RPMI7951 (cell line): ENCODE results near the gene SRXN1. TPM values are rescaled to one million over a fixed set of nuclear protein-coding genes. Genes with fewer than 3 reads are reported as not detected.

Source experiments
- DNase-seq: peaks from one replicate; pipeline ENCODE4 v3.0.0-alpha.2; 2012; ENCODE audit warnings: low read depth
- total RNA-seq: library from RNA; depleted of rRNA; stranded (reverse); fragments of >200 nt; shearing (Covaris generic); gene quantifications from 2 replicates; pipeline ENCODE4 v1.2.3, GENCODE V29; 2014; rRNA removed

The SRXN1 gene
- total RNA-seq, 1 experiment from 2014 or later = 70.9 TPM

DNA sequence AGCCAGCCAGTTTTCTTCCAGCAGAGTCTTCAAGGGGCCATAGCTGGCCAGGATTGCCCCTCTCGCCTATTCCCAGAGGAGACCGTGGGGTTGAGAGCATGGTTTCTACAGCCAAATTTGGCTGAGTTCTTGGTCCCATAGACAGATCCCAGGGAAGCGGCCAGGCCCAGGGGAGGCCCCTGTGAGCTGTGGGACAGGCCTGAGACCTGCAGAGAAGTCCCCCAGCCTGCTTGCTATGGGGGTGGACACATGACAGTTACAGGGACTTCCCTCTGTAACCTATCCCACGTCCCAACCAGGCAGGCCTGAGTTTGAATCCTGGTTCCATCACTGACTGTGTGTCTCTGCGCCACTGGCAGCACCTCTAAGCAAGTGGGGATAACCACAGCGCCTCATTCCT lies 45.5 kb downstream of the SRXN1 start:
- DNase-seq = no peak

DNA sequence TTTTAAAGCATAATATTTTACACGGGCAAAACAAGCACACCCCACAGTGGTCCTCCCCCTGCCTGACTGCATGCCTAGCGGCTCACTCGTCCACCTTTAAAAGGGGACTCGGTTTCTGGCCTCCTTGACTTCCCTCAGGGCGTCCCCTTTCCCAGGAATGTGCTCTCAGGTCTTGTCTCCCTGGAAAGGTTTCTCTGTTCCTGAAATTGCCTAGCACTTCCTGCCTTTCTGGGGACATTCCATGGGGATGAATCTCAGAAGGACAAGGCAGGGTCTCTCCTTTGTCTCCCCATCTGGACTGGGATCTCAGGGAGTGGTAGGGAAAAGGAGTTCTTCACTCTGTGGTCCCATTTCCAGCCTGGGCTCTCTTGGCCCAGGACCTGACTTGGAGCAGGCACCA lies 47.8 kb downstream of the SRXN1 start:
- peak; percentile 9 for DNase-seq

DNA sequence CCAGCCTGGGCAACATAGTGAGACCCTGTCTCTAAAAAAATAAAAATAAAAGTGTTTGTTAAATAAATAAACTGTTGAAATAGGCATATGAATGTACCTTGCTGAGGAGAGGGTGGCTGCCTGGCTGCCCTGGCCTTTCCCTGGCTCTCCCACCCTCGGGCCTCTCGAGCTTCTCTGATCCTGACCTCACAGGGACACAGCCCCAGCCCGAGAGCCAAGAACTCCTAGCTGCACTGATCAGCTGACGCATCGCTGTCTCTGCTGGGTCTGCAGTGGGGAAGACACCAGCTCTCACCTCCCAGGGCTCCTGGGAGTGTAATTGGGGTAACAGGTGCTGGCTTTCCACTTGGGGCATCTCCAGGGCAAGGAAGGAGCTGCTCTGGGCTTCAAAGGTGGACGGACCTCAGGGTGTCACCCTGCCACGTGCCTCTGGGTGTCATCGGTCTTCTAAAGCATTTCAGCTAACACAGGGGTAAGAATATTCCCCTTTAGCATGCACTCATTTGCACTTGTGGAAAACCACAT lies 49.8 kb downstream of the SRXN1 start:
- no peak for DNase-seq

DNA sequence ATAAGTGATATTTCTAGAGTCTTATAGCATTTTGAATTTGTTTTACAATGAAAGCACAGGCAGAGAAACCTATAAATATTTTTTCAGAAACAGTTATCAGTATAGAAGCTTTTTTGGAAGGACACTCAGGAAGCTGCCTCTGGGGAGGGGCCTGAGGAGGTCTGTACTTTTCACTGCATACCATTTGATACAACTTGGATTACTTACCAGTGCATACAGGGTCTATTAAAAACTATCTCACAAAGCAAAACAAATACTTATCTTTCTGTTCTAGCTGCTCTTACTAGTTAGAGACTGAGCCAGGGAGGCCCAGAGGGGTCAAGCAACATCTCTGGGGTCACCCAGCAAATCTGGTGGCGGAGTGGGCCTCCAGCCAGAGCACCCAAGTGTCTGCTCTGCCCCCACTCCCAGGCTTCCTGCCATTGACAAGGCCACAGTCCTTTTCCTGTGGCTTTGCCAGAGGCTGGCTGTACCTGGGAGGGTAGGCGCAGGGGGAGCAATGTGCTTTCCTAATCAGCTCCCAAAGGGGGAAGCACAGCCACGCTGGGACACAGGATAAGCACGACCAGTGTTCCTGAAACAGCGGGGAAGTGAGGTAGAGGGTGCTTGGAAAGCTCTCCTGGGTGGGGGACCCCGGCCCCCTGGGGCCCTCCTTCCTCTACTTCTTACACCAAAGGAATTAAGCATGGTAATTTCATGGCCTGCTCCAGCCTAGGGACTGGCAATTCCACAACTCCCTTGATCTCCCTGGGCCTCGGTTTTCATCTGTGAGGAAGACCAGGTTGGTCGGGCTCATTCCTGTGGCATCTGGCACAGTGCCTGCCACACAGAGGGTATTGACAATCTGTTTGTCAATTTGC lies 50.7 kb downstream of the SRXN1 start:
- DNase-seq = no peak

DNA sequence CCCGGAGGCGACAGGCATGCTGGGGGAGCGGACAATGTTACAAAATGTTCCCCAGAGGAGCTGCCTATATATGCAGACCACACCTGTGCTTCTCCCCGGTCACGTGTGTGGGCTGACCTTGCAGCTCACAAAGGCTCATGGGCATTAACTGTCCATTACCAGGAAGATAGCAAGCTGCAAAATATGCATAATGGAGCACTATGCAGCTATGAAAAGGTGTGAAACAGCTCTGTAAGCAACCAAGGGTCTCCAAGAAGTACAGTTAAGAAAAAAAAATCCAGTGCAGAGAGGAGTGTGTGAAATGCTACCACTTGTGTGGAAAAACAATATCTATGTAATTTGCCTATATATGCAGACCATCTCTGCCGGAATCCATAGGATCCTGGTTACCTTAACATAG lies 52.3 kb downstream of the SRXN1 start:
- no peak for DNase-seq

DNA sequence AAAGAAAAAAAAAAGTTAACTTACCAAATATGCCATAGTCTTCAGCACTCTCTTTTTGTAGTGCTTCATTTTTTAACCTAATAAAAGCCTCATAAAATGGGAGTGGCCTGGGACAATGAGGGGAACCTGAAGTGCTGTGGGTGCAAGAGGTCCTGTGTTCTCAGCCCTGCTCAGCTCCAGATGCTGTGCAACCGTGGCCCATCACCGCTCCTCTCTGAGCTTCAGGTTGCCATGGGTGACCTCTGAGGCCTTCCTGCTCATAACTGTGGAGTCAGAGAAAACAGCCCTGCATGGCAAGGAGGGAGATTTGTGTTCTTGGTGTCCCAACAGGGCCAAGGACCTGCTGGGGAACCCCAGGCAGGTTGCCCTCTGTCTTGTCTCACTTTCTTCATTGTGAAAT lies 52.9 kb downstream of the SRXN1 start:
- DNase-seq = no peak

DNA sequence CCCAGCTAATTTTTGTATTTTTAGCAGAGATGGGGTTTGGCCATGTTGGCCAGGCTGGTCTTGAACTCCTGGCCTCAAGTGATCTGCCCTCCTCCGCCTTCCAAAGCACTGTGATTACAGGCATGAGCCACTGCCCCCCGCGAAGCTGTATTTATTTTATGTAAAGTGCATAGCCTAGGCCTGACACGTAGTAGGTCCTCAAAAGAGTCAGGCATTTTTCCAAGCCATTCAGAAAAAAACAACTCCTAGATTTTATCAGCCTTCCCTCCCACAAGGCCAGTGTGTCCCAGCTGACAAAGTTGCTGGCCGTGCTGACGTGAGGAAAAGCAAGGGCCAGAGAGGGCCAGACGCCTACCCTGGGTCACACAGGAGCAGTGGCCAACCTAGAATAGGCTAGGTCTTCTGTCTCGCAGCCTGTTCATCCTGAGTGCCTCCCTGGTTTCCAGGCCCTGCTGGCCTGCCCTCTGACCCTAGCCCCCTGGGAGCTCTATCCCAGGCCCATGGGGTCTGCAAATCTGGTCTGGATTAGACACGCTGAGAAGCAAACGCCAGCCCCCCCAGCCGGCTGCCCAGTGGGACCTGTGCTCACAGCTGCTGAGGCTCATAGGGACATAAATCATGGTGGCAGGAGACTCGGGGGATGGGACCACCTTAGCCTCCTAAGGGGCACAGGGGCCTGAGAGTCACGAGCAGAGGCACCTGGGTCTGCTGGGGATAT lies 54.7 kb downstream of the SRXN1 start:
- DNase-seq = no peak

DNA sequence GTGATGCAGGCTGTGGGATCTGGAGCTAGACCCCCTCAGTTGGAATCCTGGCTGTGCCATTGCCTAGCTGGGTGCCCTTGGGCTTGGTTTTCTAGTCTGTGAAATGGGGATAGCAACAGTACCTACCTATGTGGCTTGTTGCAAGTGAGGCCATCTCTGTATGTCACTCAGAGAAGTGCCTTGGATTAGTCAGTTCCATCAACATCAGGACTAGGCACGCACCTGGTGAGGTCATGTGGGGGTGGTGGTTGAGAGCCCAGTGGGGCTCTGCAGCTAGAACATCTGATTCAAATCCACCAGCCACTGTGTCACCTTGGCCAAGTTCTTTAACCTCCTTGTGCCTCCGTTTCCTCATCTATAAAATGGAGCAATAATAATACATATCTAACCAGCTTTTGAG lies 55.4 kb downstream of the SRXN1 start:
- no peak for DNase-seq

Other genes starting within 250 kb of the SRXN1 start
- 106 and 141 TPM in 2 replicates for gene RBCK1, start 244.9 kb downstream of the SRXN1 start, total RNA-seq
- gene TBC1D20, start 190.7 kb downstream of the SRXN1 start, total RNA-seq = 35.3 and 38.1 TPM in 2 replicates
- gene CSNK2A1, start 109.4 kb downstream of the SRXN1 start, total RNA-seq = 127 and 146 TPM in 2 replicates
- 0.24 TPM in 1 of 2 replicates, not detected in the other for gene TCF15, start 42.9 kb downstream of the SRXN1 start, total RNA-seq
- not detected in 2 replicates for gene SCRT2, start 22.6 kb upstream of the SRXN1 start, total RNA-seq
- gene SLC52A3, start 115.3 kb upstream of the SRXN1 start, total RNA-seq = not detected in 2 replicates
- 10.3 and 12.6 TPM in 2 replicates for gene FAM110A, start 180.5 kb upstream of the SRXN1 start, total RNA-seq